IPS-15b (cell line): Measurements from ENCODE around the gene NANOS1.

Experiments
- H3K27me3 ChIP-seq: one replicate; pipeline ENCODE4 v1.6.1; 2013; ENCODE audit warnings: low read length; ENCODE audit not compliant: control insufficient read depth, insufficient read depth
- H3K36me3 ChIP-seq: one replicate; pipeline ENCODE4 v1.6.1; 2013; ENCODE audit warnings: low read length; ENCODE audit not compliant: control insufficient read depth, insufficient read depth
- H3K4me1 ChIP-seq: one replicate; pipeline ENCODE4 v1.6.1; 2013; ENCODE audit warnings: mild to moderate bottlenecking, low read length; ENCODE audit not compliant: control insufficient read depth, insufficient read depth
- H3K4me3 ChIP-seq: one replicate; pipeline ENCODE4 v1.5.1; 2013; ENCODE audit warnings: low read depth, low read length
- H3K9ac ChIP-seq: one replicate; pipeline ENCODE4 v1.6.1; 2013; ENCODE audit warnings: low read depth, mild to moderate bottlenecking, low read length
- H3K9me3 ChIP-seq: one replicate; pipeline ENCODE4 v1.6.1; 2013; ENCODE audit warnings: mild to moderate bottlenecking, low read length; ENCODE audit not compliant: control insufficient read depth, insufficient read depth

NANOS1 gene

GRCh38 chr10:119029613-119030420, at the start of gene NANOS1:
Gene NANOS1 (plus strand): TSS chr10:119029714. CDS start chr10:119029802, 88 bp downstream.
- H3K9ac ChIP-seq: no peak within 1 kb of the TSS
- peaks cover 4% of the 10 kb centered on the region for H3K4me1 ChIP-seq
- H3K27me3 ChIP-seq: no peaks in the 10 kb centered on the region

GRCh38 chr10:118980135-118980865, 49.2 kb upstream of the NANOS1 start:
- Histone ChIP-seq H3K9ac (no peak overlapping the region), H3K36me3 (no peaks in the 10 kb centered on the region), H3K4me1 (peaks cover 5% of the 10 kb centered on the region), H3K9me3 (no peaks in the 10 kb centered on the region), H3K27me3 (no peaks in the 10 kb centered on the region), H3K4me3 (no peak overlapping the region)

More at GRCh38 chr10:119029613-119030420, at the start of gene NANOS1:
- no peaks in the 10 kb centered on the region for H3K9me3 ChIP-seq
- peaks cover 10% of the 10 kb centered on the region for H3K36me3 ChIP-seq
- peak within 1 kb of the TSS; percentile 69 for H3K4me3 ChIP-seq

- Histone ChIP-seq H3K9me3 (no peaks in the 10 kb centered on the region), H3K36me3 (no peaks in the 10 kb centered on the region), H3K27me3 (no peaks in the 10 kb centered on the region), H3K4me3 (no peak overlapping the region), H3K9ac (no peak overlapping the region), H3K4me1 (peaks cover 5% of the 10 kb centered on the region)
Observed at GRCh38 chr10:118980870-118981269, 48.6 kb upstream of the NANOS1 start.

- H3K9ac ChIP-seq: no peak overlapping the region
- H3K9me3 ChIP-seq: no peaks in the 10 kb centered on the region
- no peaks in the 10 kb centered on the region for H3K27me3 ChIP-seq
- H3K4me1 ChIP-seq: peaks cover 5% of the 10 kb centered on the region
- no peak overlapping the region for H3K4me3 ChIP-seq
- no peaks in the 10 kb centered on the region for H3K36me3 ChIP-seq
Observed at GRCh38 chr10:118981946-118982345, 47.6 kb upstream of the NANOS1 start.

- no peak overlapping the region for H3K4me3 ChIP-seq
- H3K4me1 ChIP-seq: peaks cover 5% of the 10 kb centered on the region
- H3K36me3 ChIP-seq: no peaks in the 10 kb centered on the region
- H3K9me3 ChIP-seq: no peaks in the 10 kb centered on the region
- H3K9ac ChIP-seq: no peak overlapping the region
- H3K27me3 ChIP-seq: no peaks in the 10 kb centered on the region
Observed at GRCh38 chr10:118982366-118982765, 47.1 kb upstream of the NANOS1 start.

- no peak overlapping the region for H3K4me3 ChIP-seq
- peaks cover 5% of the 10 kb centered on the region for H3K4me1 ChIP-seq
- no peaks in the 10 kb centered on the region for H3K9me3 ChIP-seq
- no peaks in the 10 kb centered on the region for H3K27me3 ChIP-seq
- no peaks in the 10 kb centered on the region for H3K36me3 ChIP-seq
- no peak overlapping the region for H3K9ac ChIP-seq
Observed at GRCh38 chr10:118983263-118983662, 46.3 kb upstream of the NANOS1 start.

- Histone ChIP-seq H3K36me3 (no peaks in the 10 kb centered on the region), H3K4me3 (no peak overlapping the region), H3K9ac (no peak overlapping the region), H3K27me3 (no peaks in the 10 kb centered on the region), H3K9me3 (no peaks in the 10 kb centered on the region), H3K4me1 (peaks cover 5% of the 10 kb centered on the region)
Observed at GRCh38 chr10:118985576-118985975, 43.9 kb upstream of the NANOS1 start.

GRCh38 chr10:118986815-118987790, 42.4 kb upstream of the NANOS1 start:
- no peaks in the 10 kb centered on the region for H3K9me3 ChIP-seq
- no peak overlapping the region for H3K4me3 ChIP-seq
- H3K9ac ChIP-seq: no peak overlapping the region
- H3K4me1 ChIP-seq: peaks cover 5% of the 10 kb centered on the region
- H3K36me3 ChIP-seq: no peaks in the 10 kb centered on the region
- no peaks in the 10 kb centered on the region for H3K27me3 ChIP-seq

GRCh38 chr10:118990326-118990725, 39.2 kb upstream of the NANOS1 start:
- no peak overlapping the region for H3K4me3 ChIP-seq
- H3K27me3 ChIP-seq: no peaks in the 10 kb centered on the region
- H3K36me3 ChIP-seq: no peaks in the 10 kb centered on the region
- no peaks in the 10 kb centered on the region for H3K4me1 ChIP-seq
- H3K9ac ChIP-seq: no peak overlapping the region
- H3K9me3 ChIP-seq: no peaks in the 10 kb centered on the region

- no peak overlapping the region for H3K9ac ChIP-seq
- no peaks in the 10 kb centered on the region for H3K27me3 ChIP-seq
- no peaks in the 10 kb centered on the region for H3K36me3 ChIP-seq
- H3K4me3 ChIP-seq: no peak overlapping the region
- H3K9me3 ChIP-seq: no peaks in the 10 kb centered on the region
- H3K4me1 ChIP-seq: no peaks in the 10 kb centered on the region
Observed at GRCh38 chr10:118992496-118992895, 37.0 kb upstream of the NANOS1 start.

- Histone ChIP-seq H3K9ac (no peak overlapping the region), H3K27me3 (no peaks in the 10 kb centered on the region), H3K36me3 (no peaks in the 10 kb centered on the region), H3K4me1 (no peaks in the 10 kb centered on the region), H3K9me3 (no peaks in the 10 kb centered on the region), H3K4me3 (no peak overlapping the region)
Observed at GRCh38 chr10:118993214-118993613, 36.3 kb upstream of the NANOS1 start.
